Stimulated activated CD4-positive, alpha-beta T cell treated with anti-CD3 and anti-CD28 coated beads, Interleukin-12 subunit alpha, Interleukin-12 subunit beta, amount 100 ng/mL, for 24 hours (primary cell): ENCODE data around the gene GNAI3.
A peak's percentile ranks its signal among the peaks of the same experiment; 100 is the strongest.

Experiments
- DNase-seq, 2 experiments: peaks; one replicate each; pipeline ENCODE4 v3.0.0-alpha.2; 2020; ENCODE audit warnings: low read depth in 2 of 2

The GNAI3 gene

DNA sequence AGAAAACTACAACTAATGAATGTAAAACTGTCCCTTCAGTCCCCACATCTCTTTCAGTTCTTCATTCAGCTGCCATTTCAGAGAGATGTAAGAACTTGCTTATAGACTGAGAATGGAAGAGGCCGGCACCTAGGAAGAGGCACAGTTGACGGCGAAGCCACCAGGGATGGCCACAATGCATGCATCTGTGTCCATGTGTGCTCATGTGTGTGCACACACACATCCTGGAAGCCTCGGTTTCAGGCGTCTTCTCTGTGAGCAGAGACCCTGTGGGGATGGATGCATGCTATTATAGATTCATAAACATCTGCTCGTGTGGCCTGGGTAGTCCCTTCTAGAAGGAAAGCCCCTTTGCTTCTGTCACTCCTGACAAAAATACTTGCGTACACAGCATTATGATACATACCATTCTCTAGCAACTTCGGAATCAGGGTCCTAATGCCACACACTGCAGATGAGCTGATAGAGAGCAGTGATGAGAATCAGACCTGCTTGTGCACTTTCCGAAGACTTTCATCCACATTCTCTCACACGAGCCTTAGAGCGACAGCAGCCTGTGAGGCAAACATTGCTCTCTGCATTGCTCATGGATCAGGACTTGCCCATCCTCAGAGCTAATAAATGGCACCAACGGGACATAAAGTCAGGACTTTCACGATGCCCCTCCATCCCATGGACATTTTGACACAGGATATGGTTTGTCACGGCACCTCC is 21.2 kb upstream of the GNAI3 start:
- DNase-seq = no peak

GRCh38 chr1:109527846-109528695 is 20.3 kb upstream of the GNAI3 start:
- no peak for DNase-seq

DNA sequence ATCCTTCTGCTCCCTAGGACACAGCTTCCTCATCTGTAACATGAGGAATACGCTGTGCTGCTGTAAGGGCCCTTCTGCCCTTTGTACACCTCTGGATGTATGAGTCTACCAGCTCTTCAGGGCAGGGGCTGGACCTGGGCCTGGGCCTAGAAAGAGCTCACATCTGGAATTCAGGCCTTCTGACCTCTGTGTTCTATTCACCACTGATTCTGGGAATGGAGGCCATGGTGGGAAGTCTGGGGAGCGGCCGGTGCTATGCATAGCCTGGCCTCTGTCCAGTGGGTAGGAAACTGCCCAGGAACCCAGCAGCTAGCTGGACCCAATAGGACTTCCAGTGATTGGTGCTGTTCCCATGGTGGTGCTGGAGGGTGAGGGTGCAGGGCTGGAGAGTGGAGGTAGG is 19.7 kb upstream of the GNAI3 start:
- DNase-seq = no peak

GRCh38 chr1:109529881-109530456 is 18.4 kb upstream of the GNAI3 start:
- no peak for DNase-seq

- DNase-seq = no peak
Observed at GRCh38 chr1:109530457-109531087, 17.8 kb upstream of the GNAI3 start.

- no peak for DNase-seq
Observed at GRCh38 chr1:109531380-109531779, 17.0 kb upstream of the GNAI3 start.

- DNase-seq = no peak
Observed at GRCh38 chr1:109531826-109532364, 16.5 kb upstream of the GNAI3 start.

DNA sequence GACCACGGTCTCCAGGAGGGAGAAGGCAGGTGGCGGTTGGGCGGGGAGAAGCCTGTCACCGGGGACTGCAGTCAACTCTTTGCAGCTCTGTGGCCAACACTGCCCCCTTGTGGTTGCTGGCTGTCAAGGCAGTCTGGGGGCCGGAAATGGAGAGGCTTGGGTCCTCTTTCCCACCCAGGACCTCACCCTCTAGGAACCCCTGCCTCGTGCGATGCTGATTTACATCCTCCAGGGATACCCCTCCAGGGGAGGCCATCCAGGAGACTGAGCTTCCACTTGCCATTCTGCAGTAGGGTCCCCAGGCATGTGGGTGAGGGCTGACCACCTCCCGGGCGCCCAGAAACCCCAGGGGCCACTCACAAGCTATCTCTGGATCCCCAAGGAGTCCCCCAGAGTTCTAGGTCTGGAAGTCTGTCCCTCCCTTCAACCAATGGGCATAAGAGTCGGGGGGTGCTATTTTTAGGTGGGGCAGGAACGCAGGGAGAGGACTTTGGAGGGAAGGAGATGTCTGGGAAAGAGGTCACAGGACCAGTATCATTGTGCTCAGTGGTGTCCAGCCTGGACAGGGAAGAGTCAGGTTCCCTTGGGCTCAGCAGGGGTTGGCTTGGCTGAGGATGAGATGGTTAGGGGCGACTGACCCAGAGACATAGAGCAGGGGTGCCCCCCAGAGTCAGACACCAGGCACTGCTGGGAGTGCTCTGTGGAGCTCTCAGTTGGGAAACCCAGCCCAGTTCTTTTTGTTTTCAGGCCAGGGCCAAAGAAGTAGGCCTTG is 15.9 kb upstream of the GNAI3 start:
- peak; percentile 84 to 92 for DNase-seq

DNA sequence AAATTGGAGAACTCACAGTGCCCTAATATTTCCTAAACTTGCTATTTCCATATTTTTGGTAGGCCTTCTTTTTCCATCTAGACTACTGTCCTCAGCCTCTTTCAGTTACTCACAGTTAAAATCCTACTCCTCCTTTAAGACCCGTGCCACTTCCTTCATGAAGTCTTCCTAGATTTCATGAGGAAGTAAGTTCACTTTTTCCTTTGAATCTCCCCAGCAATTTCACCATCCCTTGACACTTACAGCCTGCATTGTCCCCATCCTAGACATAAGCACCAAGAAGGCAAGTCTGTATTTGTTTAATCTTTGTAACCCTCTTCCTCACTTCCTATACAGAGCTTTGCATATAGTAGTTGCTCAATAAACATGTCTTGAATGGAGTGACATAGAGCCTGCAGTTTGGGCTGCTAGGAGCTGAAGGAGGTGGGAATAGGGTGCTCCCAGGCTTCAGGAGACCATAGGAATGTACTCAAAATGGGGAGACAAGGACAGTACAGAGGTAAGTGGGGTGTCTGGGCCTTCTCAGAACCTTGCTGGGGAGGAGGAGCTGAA is 14.0 kb upstream of the GNAI3 start:
- DNase-seq = no peak

DNA sequence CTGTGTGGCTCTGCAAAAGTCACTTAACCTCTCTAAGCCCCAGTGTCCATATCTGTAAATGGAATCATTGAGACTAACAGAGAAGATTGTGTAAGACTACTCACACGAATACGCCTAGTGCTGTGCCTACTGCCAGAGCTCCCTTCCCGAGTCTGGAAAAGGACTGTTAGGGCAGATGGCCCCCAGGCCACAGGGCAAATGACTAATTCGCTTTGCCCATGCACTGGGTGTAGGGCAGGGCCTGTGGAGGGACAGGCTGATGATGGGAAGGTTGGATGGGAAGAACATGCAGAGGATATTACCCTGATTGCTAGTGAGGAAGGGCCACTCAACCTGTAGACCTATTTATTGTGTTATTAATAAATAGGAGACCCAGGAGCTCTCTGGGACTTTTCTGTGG is 12.9 kb upstream of the GNAI3 start:
- no peak for DNase-seq

DNA sequence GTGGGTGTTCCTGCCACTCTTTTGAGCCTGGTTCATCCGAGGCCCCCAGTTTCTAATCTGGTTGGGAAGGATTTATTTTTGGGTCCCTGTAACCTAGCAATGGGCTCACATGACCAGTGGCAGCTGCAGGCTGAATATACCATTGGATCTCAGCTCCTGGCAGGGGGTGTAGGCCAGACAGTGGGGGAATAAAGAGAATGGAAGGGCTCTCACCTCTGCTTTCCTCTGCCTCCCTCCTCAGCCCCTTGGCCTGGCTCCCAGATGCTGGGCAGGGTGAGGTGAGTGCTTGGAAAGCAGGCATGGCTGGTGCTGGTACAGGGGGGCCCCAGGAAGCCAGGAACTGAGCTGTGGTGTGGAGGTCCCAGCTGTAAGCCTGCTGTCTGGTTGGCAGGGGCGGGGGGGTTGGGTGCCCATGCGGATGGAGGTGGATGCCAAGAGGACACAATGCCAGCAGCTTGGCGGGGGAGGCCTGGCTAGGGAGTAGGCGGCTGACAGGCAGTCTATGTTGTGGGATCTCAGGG is 12.4 kb upstream of the GNAI3 start:
- no peak for DNase-seq

DNA sequence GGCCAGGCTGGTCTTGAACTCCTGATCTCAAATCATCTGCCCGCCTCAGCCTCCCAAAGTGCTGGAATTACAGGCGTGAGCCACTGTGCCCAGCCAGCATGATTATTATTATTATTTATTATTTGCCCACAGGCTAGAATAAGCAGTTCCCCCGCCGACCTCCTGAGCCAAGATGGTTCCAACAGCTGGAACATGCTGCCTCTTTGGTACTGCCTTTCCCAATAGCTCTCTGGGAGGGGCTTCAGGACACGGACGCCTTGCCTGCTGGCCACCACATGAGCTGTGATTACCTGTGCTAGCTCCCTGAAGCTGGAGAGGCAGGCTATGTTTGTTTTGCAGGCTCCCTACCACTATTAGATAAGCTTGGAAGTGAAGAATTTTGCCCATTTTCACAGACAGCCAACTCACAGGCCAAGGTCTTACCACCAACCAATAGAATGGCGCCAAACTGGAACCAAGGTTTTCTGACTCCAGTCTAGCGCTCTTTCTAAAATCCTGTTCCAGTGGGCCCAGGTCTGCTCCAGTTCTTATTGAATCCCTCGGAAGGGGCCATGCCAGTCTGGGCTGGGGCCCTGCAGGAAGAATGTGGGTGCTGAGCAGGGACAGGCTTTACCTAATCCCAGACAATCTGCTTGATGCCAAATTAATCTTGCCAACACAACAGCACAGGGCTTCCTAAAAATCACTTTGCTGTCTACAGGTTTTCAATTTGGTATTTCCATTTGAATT is 10.8 kb upstream of the GNAI3 start:
- DNase-seq = no peak

DNA sequence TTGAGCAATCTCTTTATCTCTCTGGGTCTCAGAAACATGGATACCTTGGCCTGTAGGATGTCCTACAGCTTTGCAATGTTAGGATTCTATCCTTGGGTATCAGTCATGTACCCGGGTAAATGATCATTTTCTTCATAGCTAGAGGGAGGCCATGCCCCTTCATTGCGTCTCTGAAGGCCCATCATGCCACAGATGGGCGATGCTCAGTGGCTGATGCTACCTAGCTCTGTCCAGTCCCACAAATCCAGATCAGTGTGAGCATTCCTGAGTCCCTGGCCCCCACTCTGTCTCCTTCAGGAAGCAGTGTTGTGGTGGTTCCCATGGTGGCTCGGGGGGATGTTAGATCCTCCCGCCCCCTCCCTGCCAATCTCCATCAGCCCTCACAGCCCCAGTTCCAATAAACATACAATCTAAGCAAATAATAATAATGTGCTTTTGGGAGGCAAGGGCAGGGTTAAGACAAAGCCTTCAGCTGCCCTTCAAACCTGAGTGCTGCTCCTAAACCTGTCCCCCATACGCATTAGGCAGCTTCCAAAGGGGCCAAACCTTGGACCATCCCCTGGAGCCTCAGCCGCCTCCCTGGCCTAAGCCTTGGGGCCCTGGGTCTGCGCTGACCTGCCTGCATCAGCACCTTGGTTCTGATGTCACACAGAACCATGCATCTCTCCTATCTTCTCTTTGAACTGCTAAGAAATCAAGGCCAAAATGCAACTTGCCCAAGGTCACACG is 9.4 kb upstream of the GNAI3 start:
- no peak for DNase-seq

DNA sequence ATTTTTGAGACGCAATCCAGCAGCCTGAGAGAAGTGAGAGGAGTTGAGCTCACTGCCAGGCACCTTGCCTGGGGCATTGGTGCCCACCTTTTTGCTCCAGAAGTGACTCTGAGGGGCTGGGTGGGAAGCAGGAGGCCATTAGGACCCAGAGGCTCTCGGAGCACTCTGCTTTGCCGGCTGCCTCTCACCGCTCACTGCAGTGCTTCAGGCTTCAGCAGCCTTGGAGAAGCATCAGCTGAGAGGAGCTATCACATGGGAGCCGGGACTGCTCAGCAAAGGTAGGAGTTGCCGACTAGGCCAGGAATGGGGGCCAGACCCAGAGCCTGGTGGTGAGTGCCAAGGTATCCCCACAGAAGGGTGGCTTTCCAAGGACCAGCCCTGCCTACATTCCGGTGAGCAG is 8.7 kb upstream of the GNAI3 start, which contains the start of gene GPR61:
Gene GPR61 (plus strand): TSS at position 197 of the 400 bp plus-strand sequence. CDS start 3,151 bp downstream, outside the sequence.
- DNase-seq = no peak

DNA sequence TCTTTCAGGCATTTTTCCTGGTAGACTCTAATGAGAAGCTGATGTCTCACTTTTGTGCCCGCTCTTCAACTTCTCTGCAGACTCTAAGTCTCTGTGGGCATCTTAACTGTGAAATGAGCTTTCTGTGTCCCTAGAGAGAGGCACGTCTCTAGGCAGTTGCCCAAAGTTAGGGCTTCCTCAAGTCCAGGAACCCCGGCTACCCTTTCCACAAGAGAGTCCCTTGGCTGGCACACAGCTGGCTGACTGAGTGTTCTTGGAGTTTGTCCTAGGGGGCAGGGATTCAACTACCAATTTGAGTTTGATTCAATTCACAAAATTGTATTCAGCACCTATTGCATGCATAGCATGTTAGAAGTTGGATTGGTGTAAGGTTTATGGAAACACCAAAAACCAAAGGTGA is 7.3 kb upstream of the GNAI3 start:
- DNase-seq = no peak

DNA sequence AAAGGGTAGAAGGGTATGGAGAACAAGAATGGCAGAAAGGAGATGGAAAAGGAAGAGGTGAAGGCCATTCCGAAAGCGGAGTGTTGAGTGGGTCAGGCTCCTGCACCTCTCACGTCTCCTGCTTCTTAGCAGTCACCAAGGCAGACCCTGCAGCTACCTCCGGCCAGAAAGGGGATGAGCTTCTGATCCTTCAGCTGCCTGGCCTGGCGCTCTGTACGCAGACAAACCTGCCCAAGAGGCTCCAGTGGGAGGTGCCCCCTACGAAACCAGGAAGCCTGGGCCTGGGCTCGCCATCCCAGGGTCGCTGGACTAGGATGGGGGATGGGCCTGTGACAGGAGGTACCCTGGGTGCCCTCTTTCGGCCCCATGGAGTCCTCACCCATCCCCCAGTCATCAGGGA is 5.8 kb upstream of the GNAI3 start:
- DNase-seq = no peak

DNA sequence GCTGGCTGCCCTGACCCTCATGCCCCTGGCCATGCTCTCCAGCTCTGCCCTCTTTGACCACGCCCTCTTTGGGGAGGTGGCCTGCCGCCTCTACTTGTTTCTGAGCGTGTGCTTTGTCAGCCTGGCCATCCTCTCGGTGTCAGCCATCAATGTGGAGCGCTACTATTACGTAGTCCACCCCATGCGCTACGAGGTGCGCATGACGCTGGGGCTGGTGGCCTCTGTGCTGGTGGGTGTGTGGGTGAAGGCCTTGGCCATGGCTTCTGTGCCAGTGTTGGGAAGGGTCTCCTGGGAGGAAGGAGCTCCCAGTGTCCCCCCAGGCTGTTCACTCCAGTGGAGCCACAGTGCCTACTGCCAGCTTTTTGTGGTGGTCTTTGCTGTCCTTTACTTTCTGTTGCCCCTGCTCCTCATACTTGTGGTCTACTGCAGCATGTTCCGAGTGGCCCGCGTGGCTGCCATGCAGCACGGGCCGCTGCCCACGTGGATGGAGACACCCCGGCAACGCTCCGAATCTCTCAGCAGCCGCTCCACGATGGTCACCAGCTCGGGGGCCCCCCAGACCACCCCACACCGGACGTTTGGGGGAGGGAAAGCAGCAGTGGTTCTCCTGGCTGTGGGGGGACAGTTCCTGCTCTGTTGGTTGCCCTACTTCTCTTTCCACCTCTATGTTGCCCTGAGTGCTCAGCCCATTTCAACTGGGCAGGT is 5.0 kb upstream of the GNAI3 start:
- DNase-seq = no peak

DNA sequence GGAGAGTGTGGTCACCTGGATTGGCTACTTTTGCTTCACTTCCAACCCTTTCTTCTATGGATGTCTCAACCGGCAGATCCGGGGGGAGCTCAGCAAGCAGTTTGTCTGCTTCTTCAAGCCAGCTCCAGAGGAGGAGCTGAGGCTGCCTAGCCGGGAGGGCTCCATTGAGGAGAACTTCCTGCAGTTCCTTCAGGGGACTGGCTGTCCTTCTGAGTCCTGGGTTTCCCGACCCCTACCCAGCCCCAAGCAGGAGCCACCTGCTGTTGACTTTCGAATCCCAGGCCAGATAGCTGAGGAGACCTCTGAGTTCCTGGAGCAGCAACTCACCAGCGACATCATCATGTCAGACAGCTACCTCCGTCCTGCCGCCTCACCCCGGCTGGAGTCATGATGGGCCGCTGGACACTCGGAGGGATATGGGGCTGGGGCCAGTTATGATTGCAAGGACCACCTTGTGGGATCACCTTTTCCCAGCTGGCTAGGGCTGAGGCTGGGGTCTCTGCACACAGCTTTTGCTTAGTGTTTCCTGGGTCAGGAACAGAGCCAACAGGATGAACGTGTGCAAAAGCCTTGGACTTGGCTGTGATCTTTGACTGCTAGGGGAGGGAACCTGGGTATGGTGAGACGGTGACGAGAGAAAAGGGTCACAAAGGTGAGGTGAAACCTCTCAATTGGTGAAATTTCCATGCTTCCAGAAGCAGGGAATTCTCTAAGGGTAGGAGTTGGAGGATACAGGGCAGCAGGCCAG is 4.3 kb upstream of the GNAI3 start:
- no peak for DNase-seq
